GM12878 (cell line): Measurements from ENCODE around the gene STARD10. TPM values are rescaled to one million over a fixed set of nuclear protein-coding genes. Genes with fewer than 3 reads are reported as not detected.

Experiments
- BMI1 ChIP-seq: fragments of 450-650 bp; IDR thresholded peaks from 2 replicates; pipeline ENCODE4 v1.6.1; 2016; ENCODE audit warnings: mild to moderate bottlenecking, moderate library complexity, borderline replicate concordance
- CEBPZ ChIP-seq: fragments of 150-350 bp; IDR thresholded peaks from 2 replicates; pipeline ENCODE4 v1.6.1; 2016; ENCODE audit warnings: low read depth, low read length
- E2F4 ChIP-seq: IDR thresholded peaks from 2 replicates; pipeline ENCODE4 v1.6.1; 2012; ENCODE audit warnings: low read depth, low read length, improper control_type of control experiment
- EGR1 ChIP-seq, 2 experiments: IDR thresholded peaks; 1 replicate in 1 of 2; 2 replicates in 1 of 2; pipeline ENCODE4 v1.6.1; 2011 to 2012; ENCODE audit warnings: low read depth in 2 of 2, low read length in 2 of 2, borderline replicate concordance in 1 of 2, mild to moderate bottlenecking in 1 of 2, moderate library complexity in 1 of 2
- GATAD2B ChIP-seq: fragments of 450-650 bp; conservative IDR thresholded peaks from 2 replicates; pipeline ENCODE4 v1.6.1; 2017; ENCODE audit warnings: low read depth, mild to moderate bottlenecking, moderate library complexity
- MEF2B ChIP-seq: fragments of 450-650 bp; IDR thresholded peaks from 2 replicates; pipeline ENCODE4 v1.6.1; 2018; ENCODE audit warnings: mild to moderate bottlenecking, moderate library complexity; ENCODE audit not compliant: partially characterized antibody, poor library complexity, severe bottlenecking
- NR2C1 ChIP-seq: fragments of 450-650 bp; IDR thresholded peaks from 2 replicates; pipeline ENCODE4 v1.6.1; 2017; ENCODE audit warnings: antibody characterized with exemption, mild to moderate bottlenecking, moderate library complexity
- PML ChIP-seq: IDR thresholded peaks from 2 replicates; pipeline ENCODE4 v1.6.1; 2012; ENCODE audit warnings: low read length, inconsistent platforms
- POLR2A ChIP-seq: IDR thresholded peaks from 2 replicates; pipeline ENCODE4 v1.6.1; 2011; ENCODE audit warnings: low read depth, mild to moderate bottlenecking, low read length
- RB1 ChIP-seq: fragments of 450-650 bp; formaldehyde crosslinking; IDR thresholded peaks from 2 replicates; pipeline ENCODE4 v1.6.1; 2017; ENCODE audit warnings: mild to moderate bottlenecking, borderline replicate concordance
- SIX5 ChIP-seq: IDR thresholded peaks from 2 replicates; pipeline ENCODE4 v1.6.1; 2011; ENCODE audit warnings: mild to moderate bottlenecking, low read depth, low read length, moderate library complexity; ENCODE audit not compliant: severe bottlenecking
- SREBF1 ChIP-seq: IDR thresholded peaks from 2 replicates; pipeline ENCODE4 v1.6.1; 2012; ENCODE audit warnings: mild to moderate bottlenecking, low read length
- SUZ12 ChIP-seq: fragments of 200-600 bp; sonication (generic); IDR thresholded peaks from one replicate; pipeline ENCODE4 v1.6.1; 2018; ENCODE audit warnings: antibody characterized with exemption, mild to moderate bottlenecking; ENCODE audit not compliant: unreplicated experiment
- ZBTB40 ChIP-seq: fragments of 450-650 bp; IDR thresholded peaks from 2 replicates; pipeline ENCODE4 v1.6.1; 2016; ENCODE audit warnings: mild to moderate bottlenecking, moderate library complexity, borderline replicate concordance
- ZNF687 ChIP-seq: fragments of 450-650 bp; IDR thresholded peaks from 2 replicates; pipeline ENCODE4 v1.6.1; 2017; ENCODE audit warnings: mild to moderate bottlenecking, moderate library complexity
- polyA plus RNA-seq, 11 experiments: library from polyadenylated mRNA; depleted of rRNA in 4 of 11; unstranded in 6 of 11; stranded (reverse) in 5 of 11; fragments of >200 nt; fragmentation: Nextera tagmentation in 4 of 11; fragmentation: Illumina TruSeq in 1 of 11; extraction: Ambion mirVana in 4 of 11; extraction: Trizol in 1 of 11; gene quantifications; 1 replicate in 1 of 11; 2 replicates in 10 of 11; pipeline versions ENCODE4 v1.2.1 to v1.2.3, GENCODE V29; 2011 to 2016; ENCODE audit warnings: inconsistent platforms in 2 of 11, missing spikeins in 2 of 11, low read depth in 1 of 11
- total RNA-seq, 4 experiments: library from RNA; depleted of rRNA in 3 of 4; stranded (reverse); fragments of >200 nt in 3 of 4; fragmentation: Illumina TruSeq in 1 of 4; extraction: Trizol in 1 of 4; gene quantifications; 2 replicates each; pipeline versions ENCODE4 v1.2.1 to v1.2.3, GENCODE V29; 2013 to 2021

STARD10 gene
- total and polyA plus RNA-seq, 10 of the 15 experiments (the other 5 are each of a cell fraction or from before 2014, with no cell fraction given) = 0.15 to 43.2 (median 23.1) TPM

GRCh38 chr11:72719144-72719543 lies 74.7 kb downstream of the STARD10 start (continued):
- TF ChIP-seq PML (no peak), BMI1 (no peak), CEBPZ (no peak), SIX5 (no peak), ZNF687 (no peak), RB1 (no peak), MEF2B (peak; percentile 88), GATAD2B (no peak), SREBF1 (no peak), SUZ12 (no peak), EGR1 (IDR thresholded peaks at IDR 0.05; ENCODE audit: borderline replicate concordance in 1 of 2, low read depth in 2 of 2, low read length in 2 of 2) (no peak), NR2C1 (no peak), E2F4 (no peak), POLR2A (no peak), ZBTB40 (no peak)
